Duodenal mucosa (tissue), 2 donors: ENCODE measurements around the gene CD2BP2.

Experiments used
- H3K27ac ChIP-seq: one replicate; pipeline ENCODE4 v1.7.0; 2013; ENCODE audit warnings: low read depth, low read length
- H3K27me3 ChIP-seq, 2 donors: one replicate each; pipeline ENCODE4 v1.7.0; 2013; ENCODE audit warnings: low read length in 2 of 2, control low read depth in 1 of 2; ENCODE audit not compliant: insufficient read depth in 2 of 2, control insufficient read depth in 1 of 2
- H3K36me3 ChIP-seq, 2 donors: one replicate each; pipeline ENCODE4 v1.7.0; 2013; ENCODE audit warnings: low read length in 2 of 2, control low read depth in 1 of 2; ENCODE audit not compliant: insufficient read depth in 2 of 2, control insufficient read depth in 1 of 2
- H3K4me1 ChIP-seq, 2 donors: one replicate each; pipeline ENCODE4 v1.7.0; 2013; ENCODE audit warnings: low read length in 2 of 2, control low read depth in 1 of 2; ENCODE audit not compliant: insufficient read depth in 2 of 2, control insufficient read depth in 1 of 2
- H3K4me3 ChIP-seq, 2 donors: one replicate each; pipeline ENCODE4 v1.7.0; 2013; ENCODE audit warnings: low read length in 2 of 2, low read depth in 1 of 2
- H3K9ac ChIP-seq, 2 donors: one replicate each; pipeline ENCODE4 v1.7.0; 2013; ENCODE audit warnings: low read length in 2 of 2, low read depth in 1 of 2
- H3K9me3 ChIP-seq, 2 donors: one replicate each; pipeline ENCODE4 v1.7.0; 2013; ENCODE audit warnings: low read length in 2 of 2, control low read depth in 1 of 2; ENCODE audit not compliant: control insufficient read depth in 1 of 2

Gene CD2BP2

DNA sequence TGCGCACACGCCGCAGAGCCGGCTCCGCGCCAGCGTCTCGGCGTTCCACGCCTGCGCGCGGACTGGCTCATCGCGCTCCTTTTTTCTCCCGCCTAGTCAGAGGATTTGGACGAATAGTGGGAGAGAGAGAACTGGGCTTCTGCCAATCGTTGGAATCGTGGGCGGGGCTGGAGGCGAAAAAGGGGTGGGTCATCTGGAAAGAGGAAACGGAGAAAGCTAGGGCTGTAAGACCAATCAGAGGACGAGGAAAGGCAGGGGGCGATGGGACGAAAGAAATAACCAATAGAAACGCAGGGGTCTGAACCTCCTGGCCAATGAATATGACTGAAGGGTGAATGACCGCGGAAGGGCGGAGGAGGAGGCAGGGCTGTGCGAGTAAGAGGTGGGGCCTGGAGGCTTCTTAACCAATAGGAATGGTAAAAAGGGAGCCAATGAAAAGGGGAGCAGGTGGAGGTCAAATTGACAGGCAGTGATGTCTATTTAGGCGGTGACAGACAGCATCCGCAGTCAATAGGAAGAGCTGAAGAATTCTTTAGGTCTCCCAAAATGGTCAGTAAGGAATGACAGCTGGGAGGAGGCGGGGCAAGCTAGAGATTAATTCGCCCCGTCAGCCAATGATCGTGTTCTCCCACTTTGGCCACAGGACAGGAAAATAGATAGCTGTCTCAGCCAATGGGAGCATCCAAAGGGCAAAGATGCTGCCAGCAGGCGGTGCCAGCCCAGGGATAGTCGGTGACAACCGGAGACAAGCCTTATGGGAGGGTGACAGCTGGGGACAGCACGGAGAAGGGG, 15.5 kb upstream of the CD2BP2 start, which contains the start of gene TBC1D10B:
Gene TBC1D10B (minus strand): TSS at position 39 of the 792 bp plus-strand sequence. CDS start 311 bp downstream, outside the sequence.
- Histone ChIP-seq H3K27me3 (no peaks in the 10 kb centered on the region), H3K4me1 (peaks cover 24 to 25% of the 10 kb centered on the region in 2 donors), H3K27ac (peak within 1 kb of the TSS; percentile 85), H3K9me3 (no peaks in the 10 kb centered on the region), H3K9ac (peak within 1 kb of the TSS; percentile 86), H3K36me3 (peaks cover under 1 to 3% of the 10 kb centered on the region in 2 donors), H3K4me3 (peak within 1 kb of the TSS; percentile 74 to 90)

DNA sequence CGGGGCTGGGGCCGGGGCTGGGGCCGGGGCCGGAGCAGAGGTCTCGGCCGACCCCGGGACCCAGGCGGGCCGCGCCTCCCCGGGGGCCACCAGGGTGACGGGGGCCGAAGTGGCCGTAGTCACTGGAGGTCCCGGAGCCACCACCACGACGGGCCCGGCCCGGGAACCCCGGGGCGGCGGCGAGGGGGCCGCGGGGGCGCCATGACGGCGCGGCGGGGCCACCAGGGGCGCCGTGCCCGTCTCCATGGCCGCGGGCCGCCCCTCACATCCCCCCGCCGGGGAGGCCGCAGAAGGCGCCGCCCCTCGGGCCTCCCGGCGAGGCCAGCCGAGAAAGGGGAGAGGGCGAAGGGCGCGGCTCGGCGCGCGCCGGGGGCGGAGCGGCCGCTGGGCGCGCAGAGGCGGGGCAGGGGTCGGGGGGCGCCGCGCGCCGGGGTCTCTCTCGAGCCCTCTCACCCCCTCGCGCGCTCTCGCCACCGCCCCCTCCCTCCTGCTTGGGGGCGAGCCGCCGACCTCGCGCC, 14.9 kb upstream of the CD2BP2 start:
- Histone ChIP-seq H3K27ac (no peak overlapping the region), H3K27me3 (no peaks in the 10 kb centered on the region), H3K9me3 (no peaks in the 10 kb centered on the region), H3K9ac (peak overlapping the region in 1 of 2 donors; percentile 86), H3K36me3 (peaks cover 5 to 9% of the 10 kb centered on the region in 2 donors), H3K4me3 (peak overlapping the region; percentile 74 to 90), H3K4me1 (peaks cover 24 to 25% of the 10 kb centered on the region in 2 donors)

DNA sequence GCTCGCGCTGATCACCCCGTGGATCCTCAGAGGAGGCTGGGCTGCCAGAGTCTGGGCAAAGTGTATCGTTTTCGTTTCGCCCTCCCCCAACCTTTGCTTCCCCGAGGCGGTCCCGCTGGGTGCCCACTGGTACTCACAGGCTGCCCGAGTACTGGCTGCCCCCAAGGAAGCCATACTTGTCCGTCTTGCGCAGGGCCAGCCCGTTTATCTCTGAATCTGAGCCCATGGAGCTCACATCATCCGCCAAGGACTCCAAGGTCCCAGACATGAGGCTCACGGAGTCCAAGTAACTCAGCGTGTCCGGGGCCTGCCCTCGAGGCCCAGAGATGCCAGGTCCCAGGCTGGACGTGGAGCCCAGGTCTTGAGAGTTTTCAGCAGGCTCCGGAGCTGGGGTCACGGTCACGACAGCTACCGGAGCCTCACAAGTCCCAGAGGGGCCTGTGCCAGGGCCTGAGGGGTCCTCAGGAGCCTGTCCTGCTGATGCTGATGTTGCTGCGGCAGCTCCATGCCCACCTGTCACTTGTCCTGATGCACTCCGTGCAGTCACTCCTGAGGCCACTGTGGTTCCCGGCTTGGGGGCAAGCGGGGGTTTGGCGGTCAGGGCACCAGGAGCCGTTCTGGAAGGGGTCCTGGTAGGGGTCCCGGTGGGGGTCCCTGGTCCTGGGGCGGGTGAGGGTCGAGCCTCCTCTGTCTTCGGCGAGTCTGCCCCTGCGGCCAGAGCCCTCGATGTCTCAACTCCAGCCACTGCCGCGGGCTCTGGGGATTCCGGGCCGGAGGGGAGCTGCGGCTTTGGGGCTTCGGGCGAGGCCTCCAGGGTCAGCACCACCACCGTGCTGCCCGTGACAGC, 14.2 kb upstream of the CD2BP2 start:
- H3K4me1 ChIP-seq = peaks cover 24 to 25% of the 10 kb centered on the region in 2 donors
- peaks cover 12 to 16% of the 10 kb centered on the region in 2 donors for H3K36me3 ChIP-seq

DNA sequence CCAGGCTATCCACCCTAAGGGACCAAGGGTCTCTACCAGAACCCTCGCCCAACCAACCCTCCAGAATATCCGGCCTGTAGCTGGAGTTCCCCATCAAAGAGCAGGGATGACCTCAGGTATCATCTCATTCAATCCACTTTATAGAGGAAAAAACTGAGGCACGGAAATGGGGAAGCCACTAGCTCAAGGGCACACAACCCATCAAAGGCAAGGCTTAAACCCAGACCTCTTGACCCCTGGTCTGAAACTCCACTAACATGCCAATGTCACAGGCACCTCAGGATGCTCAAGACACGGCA, 13.6 kb upstream of the CD2BP2 start:
- no peaks in the 10 kb centered on the region for H3K9me3 ChIP-seq
- H3K4me3 ChIP-seq = peak overlapping the region; percentile 74 to 90
- peak overlapping the region; percentile 86 for H3K9ac ChIP-seq
- H3K27ac ChIP-seq = no peak overlapping the region
- no peaks in the 10 kb centered on the region for H3K27me3 ChIP-seq
- peaks cover 12 to 18% of the 10 kb centered on the region in 2 donors for H3K36me3 ChIP-seq
- peaks cover 24 to 25% of the 10 kb centered on the region in 2 donors for H3K4me1 ChIP-seq

More for the DNA sequence above, 14.2 kb upstream of the CD2BP2 start:
- Histone ChIP-seq H3K9me3 (no peaks in the 10 kb centered on the region), H3K9ac (peak overlapping the region; percentile 86), H3K27ac (peak overlapping the region; percentile 17), H3K4me3 (peak overlapping the region; percentile 74 to 90), H3K27me3 (no peaks in the 10 kb centered on the region)

DNA sequence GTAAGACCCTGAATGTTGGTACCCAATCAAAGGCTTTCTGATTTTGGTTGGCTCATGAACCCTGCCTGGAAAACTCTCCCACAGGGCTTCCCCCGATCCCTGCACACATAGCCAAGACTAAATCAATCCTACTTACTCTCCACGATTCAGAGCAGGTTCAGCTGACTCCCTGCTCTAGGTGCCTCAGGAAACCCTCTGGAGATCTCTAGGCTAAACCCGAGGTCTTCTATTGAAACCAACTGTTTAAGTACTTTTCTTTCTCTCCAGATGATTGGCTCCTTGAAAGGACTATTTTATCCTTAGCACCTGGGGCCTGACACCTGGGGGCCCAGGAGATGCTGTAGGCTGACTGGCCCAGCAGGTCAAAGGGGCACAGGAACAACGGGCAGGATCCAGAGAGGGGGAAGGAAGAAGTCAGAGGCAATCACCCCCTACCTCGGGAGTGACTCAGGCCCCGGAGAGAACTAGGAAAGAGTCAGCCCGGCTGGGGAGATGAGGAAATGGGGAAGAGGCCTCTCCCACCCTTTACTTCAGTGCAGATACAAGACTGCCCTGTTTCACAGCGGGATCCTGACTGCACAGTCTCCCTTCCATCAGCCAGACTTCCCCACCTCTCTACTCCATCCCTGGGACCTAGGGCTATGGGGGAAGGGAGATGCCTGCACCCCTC, 13.1 kb upstream of the CD2BP2 start:
- no peak overlapping the region for H3K27ac ChIP-seq
- H3K4me3 ChIP-seq = peak overlapping the region; percentile 74 to 90
- H3K36me3 ChIP-seq = peaks cover 12 to 18% of the 10 kb centered on the region in 2 donors

DNA sequence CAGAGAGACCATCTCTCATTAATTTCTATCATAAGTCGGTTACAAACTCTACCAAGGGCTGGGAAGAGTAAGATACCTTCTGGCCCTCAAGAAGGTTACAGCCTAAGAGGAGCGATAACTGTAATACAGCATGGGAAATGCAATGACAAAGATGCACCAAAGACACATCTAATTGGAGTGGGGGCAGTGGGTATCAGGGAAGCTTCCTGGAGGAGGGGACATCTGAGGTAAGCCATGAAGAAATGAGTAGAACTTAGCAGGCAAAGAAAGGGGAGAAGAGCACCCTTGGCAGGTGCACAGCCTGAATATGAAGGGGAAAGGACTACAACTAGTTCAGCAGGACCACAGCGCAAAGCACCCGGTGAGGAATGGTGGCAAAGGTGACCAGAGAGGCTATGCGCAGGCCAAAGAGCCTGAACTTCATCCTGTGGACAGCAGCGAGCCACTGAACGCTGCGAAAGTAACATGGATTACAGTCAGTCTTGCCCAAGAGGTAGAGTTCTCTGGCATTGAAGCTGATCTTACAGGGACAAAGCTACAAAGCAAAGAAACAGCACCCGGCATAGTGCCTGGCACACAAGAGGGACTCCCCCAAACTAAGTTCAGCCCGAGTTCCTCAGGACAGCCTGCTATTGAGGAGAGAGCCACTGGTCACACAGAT, 12.4 kb upstream of the CD2BP2 start:
- H3K9ac ChIP-seq = peak overlapping the region; percentile 86
- H3K9me3 ChIP-seq = no peaks in the 10 kb centered on the region
- H3K4me3 ChIP-seq = peak overlapping the region; percentile 74 to 90
- H3K27ac ChIP-seq = no peak overlapping the region
- H3K4me1 ChIP-seq = peaks cover 24 to 25% of the 10 kb centered on the region in 2 donors
- peaks cover 13 to 24% of the 10 kb centered on the region in 2 donors for H3K36me3 ChIP-seq
- no peaks in the 10 kb centered on the region for H3K27me3 ChIP-seq

More for the DNA sequence above, 13.1 kb upstream of the CD2BP2 start:
- H3K4me1 ChIP-seq = peaks cover 24 to 25% of the 10 kb centered on the region in 2 donors
- H3K9me3 ChIP-seq = no peaks in the 10 kb centered on the region
- no peaks in the 10 kb centered on the region for H3K27me3 ChIP-seq
- peak overlapping the region; percentile 86 for H3K9ac ChIP-seq

DNA sequence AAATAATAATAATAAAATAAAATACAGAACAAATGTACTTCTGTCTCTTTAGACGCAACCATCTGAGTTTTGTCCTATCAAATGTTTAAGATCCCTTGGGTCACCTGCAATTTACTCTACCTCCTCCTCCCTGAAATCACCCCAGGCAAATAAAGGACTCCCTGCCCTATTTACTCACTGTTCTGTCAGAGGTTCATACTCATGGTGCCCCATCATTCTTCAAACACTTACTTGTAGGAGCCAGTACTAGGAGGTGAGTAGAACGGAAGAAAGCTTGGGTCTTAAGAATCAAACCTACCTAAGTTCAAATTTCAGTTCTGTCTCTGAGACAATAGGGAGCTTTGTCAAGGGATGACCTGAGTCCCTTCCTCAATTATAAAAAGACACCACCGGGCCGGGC, 11.4 kb upstream of the CD2BP2 start:
- Histone ChIP-seq H3K36me3 (peaks cover 18 to 27% of the 10 kb centered on the region in 2 donors), H3K9ac (no peak overlapping the region), H3K9me3 (no peaks in the 10 kb centered on the region), H3K4me1 (peaks cover 19 to 24% of the 10 kb centered on the region in 2 donors), H3K27me3 (no peaks in the 10 kb centered on the region), H3K4me3 (no peak overlapping the region), H3K27ac (no peak overlapping the region)

DNA sequence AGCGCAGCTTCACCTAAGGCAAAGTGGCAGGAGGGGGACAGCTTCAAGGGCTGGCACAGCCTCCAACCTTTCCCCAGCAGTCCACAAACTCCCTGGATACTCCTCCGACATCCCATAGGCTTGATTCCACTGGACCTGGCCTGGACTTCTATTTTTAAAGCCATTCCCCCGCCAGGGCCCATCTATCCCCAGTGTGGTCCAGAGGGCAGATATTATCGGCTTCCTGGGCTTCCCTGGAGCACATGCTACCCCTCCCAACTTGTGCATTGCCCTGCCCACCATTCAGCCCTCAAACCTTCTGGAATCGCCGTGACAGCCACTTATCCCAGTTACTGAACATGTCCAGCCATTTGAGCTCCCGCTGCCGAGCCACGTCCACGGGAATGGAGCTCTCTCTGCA, 10.1 kb upstream of the CD2BP2 start:
- Histone ChIP-seq H3K9me3 (no peaks in the 10 kb centered on the region), H3K36me3 (peaks cover 18 to 33% of the 10 kb centered on the region in 2 donors), H3K4me3 (no peak overlapping the region), H3K4me1 (peaks cover 15 to 20% of the 10 kb centered on the region in 2 donors), H3K27me3 (no peaks in the 10 kb centered on the region), H3K27ac (no peak overlapping the region), H3K9ac (no peak overlapping the region)

DNA sequence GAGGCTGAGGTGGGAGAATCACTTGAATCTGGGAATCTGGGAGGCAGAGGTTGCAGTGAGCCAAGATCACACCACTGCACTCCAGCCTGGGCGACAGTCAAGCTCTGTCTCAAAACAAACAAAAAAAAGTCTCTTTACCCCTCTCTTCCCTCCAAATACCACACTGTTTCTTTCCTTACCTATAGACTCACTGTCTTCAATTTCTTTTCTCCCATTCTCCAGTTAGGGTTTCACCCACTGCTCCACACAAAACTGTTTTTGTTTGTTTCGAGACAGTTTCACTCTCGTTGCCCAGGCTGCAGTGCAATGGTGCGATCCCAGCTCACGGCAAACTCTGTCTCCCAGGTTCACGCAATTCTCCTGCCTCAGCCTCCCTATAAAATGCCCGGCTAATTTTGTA, 6.1 kb upstream of the CD2BP2 start:
- H3K4me3 ChIP-seq = no peak overlapping the region
- H3K9ac ChIP-seq = no peak overlapping the region
- peaks cover 9 to 12% of the 10 kb centered on the region in 2 donors for H3K4me1 ChIP-seq
- H3K27me3 ChIP-seq = no peaks in the 10 kb centered on the region
- H3K36me3 ChIP-seq = peaks cover 26 to 65% of the 10 kb centered on the region in 2 donors
- no peaks in the 10 kb centered on the region for H3K9me3 ChIP-seq
- no peak overlapping the region for H3K27ac ChIP-seq
